HCT116 (cell line): ENCODE measurements around the gene TRMT1.

Experiments used
- EZH2phosphoT487 ChIP-seq: fragments of 200-600 bp; IDR thresholded peaks from 2 replicates; pipeline ENCODE4 v1.6.1; 2018; ENCODE audit warnings: antibody characterized with exemption, borderline replicate concordance
- JUND ChIP-seq: IDR thresholded peaks from 2 replicates; pipeline ENCODE4 v1.6.1; 2012
- MAX ChIP-seq: IDR thresholded peaks from 2 replicates; pipeline ENCODE4 v1.6.1; 2012
- POLR2A ChIP-seq: IDR thresholded peaks from 2 replicates; pipeline ENCODE4 v1.7.0; 2011; ENCODE audit warnings: borderline replicate concordance; ENCODE audit not compliant: insufficient read depth, insufficient read length; ENCODE audit errors: extremely low read depth
- POLR2AphosphoS5 ChIP-seq: IDR thresholded peaks from 2 replicates; pipeline ENCODE4 v1.6.1; 2011; ENCODE audit warnings: mild to moderate bottlenecking, low read depth, low read length, moderate library complexity
- RAD21 ChIP-seq: IDR thresholded peaks from 2 replicates; pipeline ENCODE4 v1.6.1; 2012; ENCODE audit warnings: low read depth, mild to moderate bottlenecking
- REST ChIP-seq: IDR thresholded peaks from 2 replicates; pipeline ENCODE4 v1.6.1; 2012; ENCODE audit warnings: low read depth
- SIN3A ChIP-seq: IDR thresholded peaks from 2 replicates; pipeline ENCODE4 v1.6.1; 2012; ENCODE audit warnings: low read depth
- TF ChIP-seq, protein P1 (sequence below): IDR thresholded peaks from 2 replicates; pipeline ENCODE4 v1.6.1; 2012
- TF ChIP-seq, protein P2 (sequence below), 3 experiments: fragments of 200-600 bp in 1 of 3; sonication (generic) in 1 of 3; IDR thresholded peaks in 2 of 3; conservative IDR thresholded peaks in 1 of 3; 2 replicates each; pipeline ENCODE4 v1.5.1; 2012 to 2017; ENCODE audit warnings: low read depth in 2 of 3, low read length in 2 of 3, antibody characterized with exemption in 1 of 3, borderline replicate concordance in 1 of 3, control low read depth in 1 of 3, mild to moderate bottlenecking in 1 of 3, mixed read lengths in 1 of 3, mixed run types in 1 of 3, moderate library complexity in 1 of 3; ENCODE audit not compliant: insufficient read depth in 1 of 3

- TF ChIP-seq, protein P1, sequence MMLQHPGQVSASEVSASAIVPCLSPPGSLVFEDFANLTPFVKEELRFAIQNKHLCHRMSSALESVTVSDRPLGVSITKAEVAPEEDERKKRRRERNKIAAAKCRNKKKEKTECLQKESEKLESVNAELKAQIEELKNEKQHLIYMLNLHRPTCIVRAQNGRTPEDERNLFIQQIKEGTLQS, result no peak
- TF ChIP-seq REST, result no peak
- no peak for TF ChIP-seq POLR2A
- no peak for TF ChIP-seq JUND
- TF ChIP-seq EZH2phosphoT487, result no peak
- TF ChIP-seq POLR2AphosphoS5, result no peak
- no peak for TF ChIP-seq SIN3A
- TF ChIP-seq, protein P2, sequence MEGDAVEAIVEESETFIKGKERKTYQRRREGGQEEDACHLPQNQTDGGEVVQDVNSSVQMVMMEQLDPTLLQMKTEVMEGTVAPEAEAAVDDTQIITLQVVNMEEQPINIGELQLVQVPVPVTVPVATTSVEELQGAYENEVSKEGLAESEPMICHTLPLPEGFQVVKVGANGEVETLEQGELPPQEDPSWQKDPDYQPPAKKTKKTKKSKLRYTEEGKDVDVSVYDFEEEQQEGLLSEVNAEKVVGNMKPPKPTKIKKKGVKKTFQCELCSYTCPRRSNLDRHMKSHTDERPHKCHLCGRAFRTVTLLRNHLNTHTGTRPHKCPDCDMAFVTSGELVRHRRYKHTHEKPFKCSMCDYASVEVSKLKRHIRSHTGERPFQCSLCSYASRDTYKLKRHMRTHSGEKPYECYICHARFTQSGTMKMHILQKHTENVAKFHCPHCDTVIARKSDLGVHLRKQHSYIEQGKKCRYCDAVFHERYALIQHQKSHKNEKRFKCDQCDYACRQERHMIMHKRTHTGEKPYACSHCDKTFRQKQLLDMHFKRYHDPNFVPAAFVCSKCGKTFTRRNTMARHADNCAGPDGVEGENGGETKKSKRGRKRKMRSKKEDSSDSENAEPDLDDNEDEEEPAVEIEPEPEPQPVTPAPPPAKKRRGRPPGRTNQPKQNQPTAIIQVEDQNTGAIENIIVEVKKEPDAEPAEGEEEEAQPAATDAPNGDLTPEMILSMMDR (IDR thresholded peaks at IDR 0.05 in 2 of 3, conservative IDR thresholded peaks at IDR 0.05 in 1 of 3; ENCODE audit: borderline replicate concordance in 1 of 3, insufficient read depth in 1 of 3, low read depth in 2 of 3, low read length in 2 of 3), result no peak
- no peak for TF ChIP-seq RAD21
- no peak for TF ChIP-seq MAX
These were observed 5.8 kb upstream of the TRMT1 start for GRCh38 chr19:13122275-13122878.
